Activated CD4-positive, alpha-beta T cell treated with anti-CD3 and anti-CD28 coated beads for 1 hour (primary cell): ENCODE results near the gene DAO.
"Not testable (repeated sequence)": the region's sequence is repeated elsewhere in the genome, so short reads cannot be mapped to it uniquely, and the experiment has no call there.

ENCODE experiments used
- DNase-seq: peaks from one replicate; pipeline ENCODE4 v3.0.0-alpha.2; 2020

The DAO gene

DNA sequence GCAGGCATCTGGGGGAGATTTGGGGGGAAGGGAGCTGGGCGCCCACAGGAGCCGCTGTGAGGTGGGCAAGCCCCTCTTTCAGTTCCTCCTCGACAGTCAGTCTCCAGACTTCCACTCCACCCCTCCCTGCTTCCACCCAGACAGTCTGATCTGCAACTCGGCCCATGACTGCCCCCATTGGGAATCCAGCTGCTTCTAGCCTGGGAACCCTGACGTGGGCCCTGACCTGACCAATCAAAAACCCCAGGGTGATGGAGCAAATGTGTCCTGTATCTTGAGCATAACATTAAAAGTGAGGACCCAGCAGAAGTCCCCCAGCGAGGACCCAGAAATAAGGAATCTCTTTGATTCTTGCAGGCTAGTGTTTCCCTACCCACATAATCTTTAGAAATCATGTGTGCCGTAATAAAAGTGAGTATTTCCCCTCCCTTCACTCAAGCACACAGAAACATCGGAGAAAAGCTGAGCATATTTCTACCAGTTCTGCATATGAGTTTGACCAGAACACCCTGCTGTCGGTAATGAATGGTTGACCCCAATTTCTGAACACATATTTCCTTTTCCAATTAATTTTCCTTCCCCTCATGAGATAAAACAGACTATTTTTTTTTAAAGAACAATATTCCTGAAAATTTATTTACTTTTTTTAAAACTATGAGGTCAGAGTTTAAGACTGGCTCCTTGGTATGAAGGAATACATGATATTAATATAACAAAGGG is 28.9 kb upstream of the DAO start:
- DNase-seq: no peak

DNA sequence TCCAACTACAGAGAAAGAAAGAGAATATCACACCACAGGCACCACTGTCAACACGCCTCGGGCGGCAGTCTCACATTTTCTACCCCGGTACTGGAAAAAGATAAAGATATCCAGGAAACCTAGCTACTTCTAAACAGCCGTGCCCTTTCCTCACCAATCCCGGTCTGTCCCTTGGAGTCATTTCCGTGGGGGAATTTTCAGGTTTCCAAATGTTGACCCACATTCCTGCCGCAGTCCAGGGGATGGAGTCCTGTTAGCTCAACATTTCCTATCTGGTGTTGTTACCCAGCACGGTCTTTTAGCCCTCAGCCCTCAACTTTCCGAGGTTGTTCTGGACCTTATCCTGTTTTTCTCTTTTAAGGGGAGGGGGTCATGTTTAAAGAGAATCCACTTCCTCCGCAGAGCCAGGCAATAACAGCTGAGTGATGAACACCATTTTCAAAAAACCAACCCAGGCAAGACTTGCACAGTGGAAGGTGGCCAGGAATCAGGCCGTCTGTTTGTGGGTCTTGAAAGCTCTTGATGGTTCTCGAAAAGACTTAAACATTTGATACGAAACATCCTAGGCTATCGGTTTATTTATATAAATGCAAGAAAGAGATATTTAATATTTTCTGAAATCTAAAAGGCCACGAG is 27.1 kb upstream of the DAO start:
- no peak for DNase-seq

DNA sequence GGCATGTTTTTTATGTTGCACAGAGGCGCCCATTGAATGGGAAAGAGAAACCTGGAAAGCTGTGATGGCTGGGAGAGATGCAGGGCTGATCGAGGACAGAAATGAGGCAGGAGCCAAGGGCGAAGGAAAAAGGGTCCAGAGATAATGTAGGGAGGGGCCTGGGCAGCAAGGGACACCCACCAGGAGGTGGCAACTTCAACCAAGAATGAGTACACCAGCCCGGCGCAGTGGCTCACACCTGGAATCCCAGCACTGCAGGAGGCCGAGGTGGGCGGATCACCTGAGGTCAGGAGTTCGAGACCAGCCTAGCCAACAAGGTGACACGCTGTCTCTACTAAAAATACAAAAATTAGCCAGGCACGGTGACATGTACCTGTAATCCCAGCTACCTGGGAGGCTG is 26.5 kb upstream of the DAO start:
- DNase-seq: no peak

DNA sequence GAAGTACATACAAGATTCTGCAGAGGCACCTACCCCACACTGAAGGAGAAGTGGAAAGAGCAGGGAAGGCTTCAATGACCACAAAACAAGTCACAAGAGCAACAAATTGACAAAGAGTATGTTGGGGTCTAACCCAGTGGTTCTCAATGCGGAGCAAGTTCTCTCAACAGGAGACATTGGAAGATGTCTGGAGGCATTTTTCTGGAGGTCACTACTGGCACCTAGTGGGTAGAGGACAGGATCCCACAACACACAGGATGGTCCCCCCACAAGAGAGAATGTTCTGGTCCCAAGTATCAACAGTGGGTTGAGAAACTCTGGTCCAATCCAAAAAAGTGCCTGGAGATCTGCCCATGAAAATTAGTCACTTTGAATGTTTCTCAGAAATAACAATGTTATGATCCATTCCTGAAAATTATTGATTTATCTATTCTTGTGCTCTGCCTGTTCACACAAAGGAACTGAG is 25.9 kb upstream of the DAO start:
- no peak for DNase-seq

DNA sequence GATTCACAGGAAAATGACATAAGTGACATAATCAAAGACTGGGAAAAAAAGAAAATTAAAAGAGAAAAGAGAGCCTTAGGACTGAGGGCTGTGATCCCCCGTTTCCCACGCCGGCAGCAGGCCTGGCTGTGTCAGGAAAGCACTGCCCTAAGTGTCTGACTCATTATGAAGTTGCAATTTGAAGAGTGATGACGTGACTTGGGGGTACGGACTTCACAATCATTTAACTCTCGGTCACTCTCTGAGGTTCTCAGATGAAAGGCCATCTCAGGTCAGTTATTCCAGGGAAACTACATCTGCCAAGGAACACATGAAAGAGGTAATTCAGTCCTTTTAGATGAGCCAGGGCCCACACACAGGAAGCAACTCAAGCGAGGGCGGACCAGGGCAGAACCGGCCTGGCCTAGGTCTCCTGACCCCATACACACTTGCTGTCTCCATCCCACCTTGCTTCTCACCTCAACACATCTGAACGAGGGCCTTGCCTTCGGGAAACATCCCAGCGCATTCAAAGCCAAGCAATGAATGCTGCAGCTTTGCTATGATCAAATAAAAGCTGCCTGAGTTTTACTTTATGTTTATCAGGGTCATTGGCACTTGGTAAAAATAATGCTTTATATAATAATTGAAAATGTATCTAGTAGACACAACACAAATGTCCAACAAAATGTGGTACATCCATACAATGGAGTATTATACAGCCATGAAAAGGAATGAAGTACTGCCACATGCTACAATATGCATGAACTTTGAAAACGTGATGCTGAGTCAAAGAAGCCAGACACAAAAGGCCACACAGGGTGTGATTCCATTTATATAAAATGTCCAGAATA is 25.2 kb upstream of the DAO start:
- DNase-seq: no peak

DNA sequence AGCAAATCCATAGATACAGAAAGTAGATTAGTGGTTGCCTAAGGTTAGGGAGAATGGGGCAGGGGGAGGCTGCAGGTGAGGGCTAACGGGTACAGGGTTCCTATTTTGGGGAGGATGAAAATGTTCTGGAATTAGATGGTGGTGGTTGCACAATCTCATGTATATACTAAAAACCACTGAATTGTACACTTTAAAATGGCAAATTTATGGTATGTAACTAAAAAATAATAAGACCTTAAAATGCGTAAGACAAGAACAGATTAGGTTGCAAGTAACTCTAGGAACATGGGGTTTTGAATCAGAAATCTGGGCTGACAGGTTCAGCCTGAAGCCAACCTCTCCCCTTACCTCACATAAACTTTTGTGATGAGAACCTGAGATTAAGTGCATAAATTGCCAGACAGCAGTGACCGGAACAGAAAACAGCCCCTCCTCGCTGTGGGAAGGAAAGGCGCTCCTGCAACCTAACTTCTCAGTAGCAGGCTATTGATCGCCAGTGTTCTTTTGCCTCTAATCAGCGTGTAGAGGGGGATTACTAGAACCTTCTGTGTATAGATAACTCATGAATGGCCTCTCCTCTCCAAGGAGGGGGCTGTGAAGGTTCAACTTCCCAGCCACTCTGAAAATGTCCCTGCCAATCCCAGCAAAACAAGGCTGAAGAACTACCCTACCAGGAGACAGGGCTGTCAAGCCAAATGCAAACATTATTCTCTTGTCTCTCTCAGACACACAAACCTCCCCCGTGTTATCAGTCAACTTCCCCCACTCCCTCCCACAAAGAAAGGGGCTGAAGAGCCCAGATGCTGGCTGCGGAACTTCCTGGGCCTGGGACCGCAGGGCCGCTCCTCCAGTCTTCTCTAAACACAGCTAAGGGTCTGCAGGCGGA is 24.4 kb upstream of the DAO start:
- no peak for DNase-seq

DNA sequence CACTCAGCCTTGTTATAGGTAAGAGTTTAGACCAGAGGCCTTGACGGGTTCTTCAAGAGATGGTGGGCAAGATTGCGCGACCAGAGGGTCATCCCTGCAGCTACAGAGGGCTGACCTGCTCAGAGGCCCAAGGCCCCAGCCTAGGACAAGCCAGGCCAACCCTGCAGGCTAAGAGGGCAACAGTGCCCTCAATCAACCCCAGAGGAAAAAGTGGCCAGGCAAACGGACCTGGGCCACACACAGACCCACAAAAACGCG is 23.8 kb upstream of the DAO start:
- DNase-seq: no peak

DNA sequence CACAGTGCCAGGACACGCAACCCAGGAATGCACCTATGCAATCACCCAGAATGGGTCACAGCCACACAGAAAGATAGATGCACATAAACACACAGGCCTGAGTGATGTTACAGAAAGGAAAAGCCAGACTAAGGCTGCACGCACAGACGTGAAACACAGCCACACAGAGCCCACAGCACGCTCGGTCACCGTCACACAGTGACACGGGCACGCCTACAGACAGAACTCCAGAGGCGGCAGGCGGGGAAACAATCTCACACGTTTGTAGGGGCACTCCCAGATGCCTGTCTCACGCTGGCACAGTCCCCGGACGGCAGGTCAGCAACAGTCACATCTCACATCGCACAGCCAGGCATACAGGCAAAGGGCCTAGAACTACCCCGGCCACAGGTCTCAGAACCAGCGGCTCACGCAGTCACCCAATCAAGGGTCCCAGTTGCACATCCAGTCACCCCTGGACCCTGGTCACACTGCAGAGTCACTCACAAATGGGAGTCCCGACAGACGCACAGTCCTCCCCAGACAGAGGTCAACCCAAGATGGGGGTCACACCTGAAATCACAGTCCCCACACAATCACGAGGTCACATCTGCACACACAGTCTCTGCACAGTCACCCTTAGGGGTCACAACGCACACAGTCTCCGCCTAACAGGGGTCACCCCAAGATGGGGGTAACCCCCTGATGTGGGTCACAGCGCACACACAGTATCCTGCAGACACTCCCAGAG is 23.3 kb upstream of the DAO start:
- peak; percentile 32 for DNase-seq

DNA sequence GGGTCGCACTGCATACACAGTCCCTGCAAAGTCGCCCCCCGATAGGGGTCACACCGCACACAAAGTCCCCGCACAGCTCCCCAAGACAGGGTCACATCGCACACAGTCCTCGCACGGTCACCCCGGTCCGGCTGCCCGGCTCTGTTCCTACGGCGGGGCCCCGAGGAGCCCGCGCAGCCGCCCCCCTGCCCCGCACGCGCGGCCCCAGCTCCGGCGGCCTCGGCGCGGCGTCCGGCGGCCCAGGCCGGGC is 22.8 kb upstream of the DAO start:
- DNase-seq: no peak

DNA sequence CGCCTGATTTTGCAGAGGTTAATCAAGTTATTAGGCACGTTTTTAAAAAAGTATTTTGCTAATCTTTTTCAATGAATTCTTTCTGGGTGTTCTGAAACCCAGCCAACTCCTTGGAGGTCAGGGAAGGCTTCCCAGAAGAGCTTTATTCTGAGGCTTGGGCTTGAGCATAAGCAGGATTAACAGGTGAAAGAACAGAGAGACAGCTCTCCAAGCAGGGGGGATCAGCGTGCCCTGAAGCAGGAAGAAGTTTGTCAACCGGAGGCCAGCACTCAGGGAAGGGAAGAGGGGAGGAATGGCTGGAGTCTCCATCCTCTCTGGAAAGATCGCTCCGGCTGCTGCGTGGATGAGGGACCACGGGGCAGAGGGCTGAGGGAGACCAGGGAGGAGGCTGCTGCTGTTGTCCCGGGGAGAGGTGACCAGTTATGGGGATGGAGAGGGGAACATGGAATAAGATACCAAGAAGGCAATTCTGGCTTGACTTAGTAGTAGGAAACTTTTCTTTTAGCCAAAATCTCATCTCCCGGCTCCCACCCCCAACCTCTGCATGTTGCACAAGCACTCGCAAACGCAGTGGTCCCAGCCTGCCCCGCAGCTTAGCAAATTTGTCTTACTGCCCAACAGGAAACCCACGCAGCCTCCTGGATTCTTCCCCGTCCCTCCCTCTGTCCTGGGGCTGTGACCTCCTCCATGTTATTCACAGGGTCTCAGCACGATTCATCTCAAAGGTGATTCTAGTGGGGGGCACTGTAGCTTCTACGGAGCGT is 21.4 kb upstream of the DAO start:
- DNase-seq: no peak

DNA sequence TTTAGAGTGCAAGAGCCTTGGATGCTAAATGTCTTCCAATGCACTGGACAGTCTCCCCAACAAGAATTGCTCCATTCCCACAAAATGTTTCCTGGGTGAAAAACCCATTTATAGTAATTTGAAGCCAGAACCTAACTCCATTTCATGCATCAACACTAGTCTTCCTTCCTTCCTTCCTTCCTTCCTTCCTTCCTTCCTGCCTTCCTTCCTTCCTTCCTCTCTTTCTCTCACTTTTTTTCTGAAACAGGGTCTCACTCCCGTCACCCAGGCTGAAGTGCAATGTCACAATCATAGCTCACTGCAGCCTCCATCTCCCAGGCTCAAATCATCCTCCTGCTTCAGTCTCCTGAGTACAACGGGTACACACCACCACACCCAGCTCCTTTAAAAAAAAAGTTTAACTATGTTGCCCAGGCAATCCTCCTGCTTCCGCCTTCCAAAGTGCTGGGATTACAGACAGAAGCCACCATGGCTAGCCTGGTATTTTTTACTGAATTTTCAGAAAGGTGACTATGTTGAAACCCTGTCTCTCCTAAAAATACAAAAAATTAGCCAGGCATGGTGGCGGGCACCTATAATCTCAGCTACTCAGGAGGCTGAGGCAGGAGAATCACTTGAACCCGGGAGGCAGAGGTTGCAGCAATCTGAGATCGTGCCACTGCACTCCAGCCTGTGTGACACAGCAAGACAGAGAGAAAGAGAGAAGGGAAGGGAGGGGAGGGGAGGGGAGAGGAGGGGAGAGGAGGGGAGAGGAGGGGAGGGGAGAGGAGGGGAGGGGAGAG is 20.6 kb upstream of the DAO start:
- not testable (repeated sequence) for DNase-seq

DNA sequence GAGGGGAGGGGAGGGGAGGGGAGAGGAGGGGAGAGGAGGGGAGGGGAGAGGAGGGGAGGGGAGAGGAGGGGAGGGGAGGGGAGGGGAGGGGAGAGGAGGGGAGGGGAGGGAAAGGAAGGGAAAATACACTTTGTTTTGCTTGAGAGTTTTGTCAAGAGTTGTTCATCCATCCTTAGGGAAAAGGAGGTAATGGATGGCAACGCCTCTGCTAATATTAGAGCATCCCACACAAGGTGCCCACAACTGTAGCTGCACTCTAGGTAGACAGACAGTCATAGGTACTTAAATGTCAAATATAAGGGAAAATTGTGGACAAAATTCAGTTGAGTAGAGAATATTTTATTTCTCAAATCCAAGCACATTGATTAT is 20.0 kb upstream of the DAO start:
- DNase-seq: no peak

DNA sequence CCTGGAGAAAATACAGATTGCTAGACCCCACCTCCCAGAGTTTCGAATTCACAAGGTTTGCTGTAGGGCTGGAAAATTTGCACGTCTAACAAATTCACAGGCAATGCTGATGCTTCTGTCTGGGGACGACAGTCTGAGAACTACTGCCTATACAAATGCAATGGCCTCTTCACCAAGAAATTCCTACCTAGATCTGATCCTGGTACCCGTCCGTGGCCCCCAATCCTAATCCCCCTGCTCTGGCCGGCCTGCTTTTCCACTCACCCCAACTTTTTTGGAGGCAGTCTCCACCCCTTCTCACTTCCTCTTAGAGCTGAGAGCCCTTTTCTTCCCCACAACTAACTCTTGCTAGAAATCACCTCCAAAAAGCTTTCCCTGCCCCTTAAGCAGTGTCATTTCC is 19.4 kb upstream of the DAO start:
- no peak for DNase-seq

DNA sequence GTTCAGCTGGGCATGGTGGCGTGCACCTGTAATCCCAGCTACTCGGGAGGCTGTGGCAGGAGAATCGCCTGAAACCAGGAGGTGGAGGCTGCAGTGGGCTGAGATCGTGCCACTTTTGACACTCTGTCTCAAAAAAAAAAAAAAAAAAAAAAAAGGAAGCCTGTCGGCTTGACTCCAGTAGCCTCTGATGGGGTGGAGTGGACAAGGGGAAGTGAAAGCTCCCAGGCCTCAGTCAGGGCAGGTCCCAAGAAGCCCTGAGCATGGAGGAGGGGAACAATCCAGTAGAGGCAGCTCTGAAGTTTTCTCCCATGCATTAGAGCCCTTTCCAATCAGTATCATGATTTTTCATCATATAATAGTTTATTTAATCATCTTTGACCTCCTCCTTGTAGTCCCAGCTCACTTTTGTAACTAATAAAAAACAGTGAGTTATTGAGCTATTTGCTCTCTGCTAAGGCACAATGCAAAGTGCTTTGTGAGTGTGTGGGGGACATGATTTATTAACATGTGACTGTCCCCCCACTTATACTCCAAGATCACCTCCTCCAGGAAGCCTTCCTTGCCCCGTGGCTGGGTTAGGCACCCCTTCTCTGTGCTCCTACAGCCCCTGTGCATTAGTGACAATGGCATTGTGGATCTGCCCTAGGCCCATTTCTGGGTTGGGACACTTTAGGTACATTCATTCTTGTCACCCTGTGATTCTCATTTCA is 17.9 kb upstream of the DAO start:
- no peak for DNase-seq

DNA sequence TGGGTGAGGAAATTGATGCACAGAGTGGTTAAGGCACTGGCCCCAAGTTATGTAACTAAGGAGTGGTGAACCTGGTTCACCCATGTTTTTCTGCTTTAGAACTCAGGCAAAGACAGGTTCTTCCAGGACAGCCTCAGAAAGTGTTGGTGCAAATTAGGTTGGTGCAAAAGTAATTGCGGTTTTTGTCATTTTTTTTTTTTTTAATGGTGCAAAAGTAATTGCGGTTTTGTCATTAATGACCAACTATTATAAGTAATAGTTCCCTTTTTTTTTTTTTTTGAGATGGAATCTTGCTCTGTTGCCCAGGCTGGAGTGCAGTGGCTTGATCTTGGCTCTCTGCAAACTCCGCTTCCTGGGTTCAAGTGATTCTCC is 17.3 kb upstream of the DAO start:
- DNase-seq: no peak

DNA sequence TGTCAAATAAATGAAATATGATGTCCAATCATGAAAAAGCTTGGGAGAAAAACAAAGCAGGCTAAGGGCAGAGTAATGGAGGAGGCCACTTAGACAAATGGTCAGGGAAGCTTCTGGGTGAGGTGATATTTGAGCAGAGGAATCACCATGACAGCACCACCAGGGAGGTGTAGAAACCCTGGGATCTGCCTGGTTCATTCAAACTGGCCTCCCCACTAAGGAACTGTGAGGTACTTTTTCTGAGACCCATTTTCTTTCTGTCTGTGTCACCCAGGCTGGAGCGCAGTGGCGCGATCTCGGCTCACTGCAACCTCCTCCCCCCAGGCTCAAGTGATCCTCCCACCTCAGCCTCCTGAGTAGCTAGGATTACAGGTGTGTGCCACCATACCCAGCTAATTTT is 14.7 kb upstream of the DAO start:
- no peak for DNase-seq

DNA sequence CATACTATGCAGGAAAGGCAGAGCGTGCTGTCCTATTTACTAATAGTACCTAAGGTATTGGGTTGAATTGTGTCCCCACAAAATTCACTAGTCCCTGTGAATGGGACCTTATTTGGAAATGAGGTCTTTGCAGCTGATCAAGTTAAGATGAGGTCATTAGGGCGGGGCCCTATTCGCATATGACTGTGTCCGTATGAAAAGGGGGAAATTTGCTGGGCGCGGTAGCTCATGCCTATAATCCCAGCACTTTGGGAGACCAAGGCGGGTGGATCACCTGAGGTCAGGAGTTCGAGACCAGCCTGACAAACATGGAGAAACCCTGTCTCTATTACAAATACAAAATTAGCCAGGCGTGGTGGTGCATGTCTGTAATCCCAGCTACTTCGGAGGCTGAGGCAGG is 13.8 kb upstream of the DAO start:
- not testable (repeated sequence) for DNase-seq

DNA sequence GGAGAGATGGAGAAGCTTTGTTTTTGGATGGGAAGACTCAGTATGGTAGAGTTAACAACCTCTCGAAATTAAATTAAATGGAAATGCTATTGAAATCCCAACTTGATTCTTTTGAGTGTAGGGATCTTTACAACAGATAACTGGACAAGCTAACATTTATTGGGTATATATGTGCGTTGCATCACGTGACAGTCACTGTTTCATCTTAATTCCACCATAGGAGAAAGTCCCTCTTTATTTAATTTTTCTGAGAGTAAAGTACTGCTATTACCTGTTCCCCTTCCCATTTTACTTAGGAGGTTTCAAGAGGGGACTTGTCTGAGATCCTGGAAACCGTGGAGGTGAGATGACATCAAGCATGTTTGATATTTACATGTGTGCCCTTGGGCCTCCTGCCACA is 11.1 kb upstream of the DAO start:
- no peak for DNase-seq

DNA sequence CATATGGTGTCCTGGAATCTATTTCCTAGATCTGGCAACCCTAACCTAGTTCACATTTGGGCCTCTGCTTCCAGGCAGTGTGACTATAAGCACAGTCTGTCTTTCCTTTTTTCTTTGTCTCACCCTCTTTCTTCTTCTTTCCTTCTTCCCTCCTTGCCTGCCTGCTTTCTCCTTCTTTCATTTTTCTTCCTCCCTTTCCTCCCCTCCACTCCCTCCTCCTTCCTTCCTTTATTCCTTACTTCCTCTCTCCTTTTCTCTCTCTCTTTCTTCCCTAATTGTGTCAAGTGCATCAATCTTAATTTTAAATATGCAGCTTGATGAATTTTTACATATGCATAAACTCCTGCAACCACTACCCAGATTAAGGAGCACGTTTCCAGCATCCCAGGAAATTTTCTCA is 4.6 kb upstream of the DAO start:
- no peak for DNase-seq

DNA sequence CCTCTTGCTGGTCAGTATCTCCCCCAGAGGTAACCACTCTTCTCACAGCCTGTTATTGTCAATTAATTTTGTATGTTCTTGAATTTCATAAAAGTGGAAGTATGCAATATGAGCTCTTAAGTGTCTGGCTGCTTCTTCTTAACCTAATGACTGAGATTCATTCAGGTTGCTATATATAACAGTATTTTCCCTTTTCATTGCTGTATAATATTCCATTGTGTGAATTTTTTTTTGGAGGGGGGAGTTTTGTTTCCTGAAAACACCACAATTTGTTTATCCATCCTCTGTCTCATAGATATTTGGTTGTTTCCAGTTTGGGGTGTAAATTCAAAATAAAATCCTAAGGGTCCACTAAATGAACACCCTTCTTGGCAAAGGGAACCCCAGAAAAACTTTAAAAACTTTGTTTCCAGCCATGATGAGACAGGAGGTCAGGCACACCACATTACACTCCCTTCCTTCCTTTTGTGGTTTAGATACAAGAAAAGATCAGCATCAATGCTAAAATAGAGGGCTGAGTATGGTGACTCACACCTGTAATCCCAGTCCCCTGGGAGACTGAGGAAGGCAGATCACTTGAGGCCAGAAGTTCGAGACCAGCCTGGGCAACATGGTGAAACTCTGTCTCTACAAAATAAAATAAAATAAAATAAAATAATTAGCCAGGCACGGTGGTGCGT is 4.1 kb upstream of the DAO start:
- no peak for DNase-seq
